Neutrophil (primary cell): ENCODE results near the gene COG7.
"Not testable (repeated sequence)": the region's sequence is repeated elsewhere in the genome, so short reads cannot be mapped to it uniquely, and the experiment has no call there.

Source experiments
- H3K27ac ChIP-seq: fragments of 200-600 bp; sonication (generic); 2 replicates; pipeline ENCODE4 v1.5.1; 2016; ENCODE audit warnings: mild to moderate bottlenecking, moderate library complexity
- H3K27me3 ChIP-seq: fragments of 200-600 bp; sonication (generic); 2 replicates; pipeline ENCODE4 v1.6.0; 2016; ENCODE audit warnings: mild to moderate bottlenecking
- H3K36me3 ChIP-seq: fragments of 200-600 bp; sonication (generic); 2 replicates; pipeline ENCODE4 v1.5.1; 2017
- H3K4me1 ChIP-seq, 2 experiments: fragments of 200-600 bp in 1 of 2; sonication (generic) in 1 of 2; 1 replicate in 1 of 2; 2 replicates in 1 of 2; pipeline versions ENCODE4 v1.5.1 to v1.6.1; 2013 to 2016; ENCODE audit warnings: low read depth in 1 of 2, low read length in 1 of 2, mild to moderate bottlenecking in 1 of 2, moderate library complexity in 1 of 2; ENCODE audit not compliant: control insufficient read depth in 1 of 2, insufficient read depth in 1 of 2
- H3K4me3 ChIP-seq, 2 experiments: fragments of 200-600 bp in 1 of 2; sonication (generic) in 1 of 2; 1 replicate in 1 of 2; 2 replicates in 1 of 2; pipeline ENCODE4 v1.5.1; 2013 to 2016; ENCODE audit warnings: low read depth in 1 of 2, low read length in 1 of 2, mild to moderate bottlenecking in 1 of 2, moderate library complexity in 1 of 2
- H3K9me3 ChIP-seq: fragments of 200-600 bp; sonication (generic); 2 replicates; pipeline ENCODE4 v1.5.1; 2016
- CTCF ChIP-seq: fragments of 200-600 bp; sonication (generic); IDR thresholded peaks from 2 replicates; pipeline ENCODE4 v1.5.1; 2016; ENCODE audit warnings: antibody characterized with exemption

The COG7 gene

GRCh38 chr16:23484510-23485256 is 31.7 kb upstream of the COG7 start:
- H3K27ac ChIP-seq = no peak overlapping the region
- H3K27me3 ChIP-seq = no peaks in the 10 kb centered on the region
- no peak for TF ChIP-seq CTCF
- peaks cover 85% of the 10 kb centered on the region for H3K36me3 ChIP-seq
- no peak overlapping the region for H3K4me3 ChIP-seq
- H3K4me1 ChIP-seq = no peaks in the 10 kb centered on the region
- no peaks in the 10 kb centered on the region for H3K9me3 ChIP-seq

GRCh38 chr16:23483492-23483891 is 30.5 kb upstream of the COG7 start:
- not testable (repeated sequence) for H3K4me3 ChIP-seq, H3K27ac ChIP-seq, H3K4me1 ChIP-seq, H3K27me3 ChIP-seq, H3K9me3 ChIP-seq
- peaks cover 85% of the 10 kb centered on the region for H3K36me3 ChIP-seq

GRCh38 chr16:23482778-23483177 is 29.8 kb upstream of the COG7 start:
- Histone ChIP-seq H3K9me3 (no peaks in the 10 kb centered on the region), H3K36me3 (peaks cover 82% of the 10 kb centered on the region)
- TF ChIP-seq CTCF = no peak

GRCh38 chr16:23480257-23480656 is 27.3 kb upstream of the COG7 start:
- Histone ChIP-seq H3K4me3 (no peak overlapping the region), H3K9me3 (no peaks in the 10 kb centered on the region), H3K27ac (no peak overlapping the region), H3K4me1 (no peaks in the 10 kb centered on the region), H3K27me3 (no peaks in the 10 kb centered on the region), H3K36me3 (peaks cover 79% of the 10 kb centered on the region)
- no peak for TF ChIP-seq CTCF

More at GRCh38 chr16:23482778-23483177, 29.8 kb upstream of the COG7 start:
- Histone ChIP-seq H3K4me3 (no peak overlapping the region), H3K4me1 (no peaks in the 10 kb centered on the region), H3K27me3 (no peaks in the 10 kb centered on the region), H3K27ac (no peak overlapping the region)

GRCh38 chr16:23479138-23479537 is 26.1 kb upstream of the COG7 start:
- Histone ChIP-seq H3K4me1 (no peaks in the 10 kb centered on the region), H3K27ac (no peak overlapping the region), H3K36me3 (peaks cover 90% of the 10 kb centered on the region), H3K4me3 (no peak overlapping the region), H3K27me3 (no peaks in the 10 kb centered on the region), H3K9me3 (no peaks in the 10 kb centered on the region)
- no peak for TF ChIP-seq CTCF

- TF ChIP-seq CTCF = no peak
- Histone ChIP-seq H3K9me3 (no peaks in the 10 kb centered on the region), H3K4me1 (no peaks in the 10 kb centered on the region), H3K36me3 (peaks cover 94% of the 10 kb centered on the region), H3K27ac (no peak overlapping the region), H3K27me3 (no peaks in the 10 kb centered on the region), H3K4me3 (no peak overlapping the region)
Observed at GRCh38 chr16:23478566-23478965, 25.6 kb upstream of the COG7 start.
